ENCODE data around the gene UBASH3B.

The UBASH3B gene

GRCh38 chr11:122863704-122864326 is 208.3 kb downstream of the UBASH3B start:
- DNase-seq = peak; percentile 43 to 58
